ENCODE data around the gene CFAP68. TPM values are rescaled to one million over a fixed set of nuclear protein-coding genes. Genes with fewer than 3 reads are reported as not detected.

CFAP68 gene
- total and polyA plus RNA-seq, 2 experiments from 2014 or later = 9.9 to 52.8 TPM

- TF ChIP-seq, protein P1, sequence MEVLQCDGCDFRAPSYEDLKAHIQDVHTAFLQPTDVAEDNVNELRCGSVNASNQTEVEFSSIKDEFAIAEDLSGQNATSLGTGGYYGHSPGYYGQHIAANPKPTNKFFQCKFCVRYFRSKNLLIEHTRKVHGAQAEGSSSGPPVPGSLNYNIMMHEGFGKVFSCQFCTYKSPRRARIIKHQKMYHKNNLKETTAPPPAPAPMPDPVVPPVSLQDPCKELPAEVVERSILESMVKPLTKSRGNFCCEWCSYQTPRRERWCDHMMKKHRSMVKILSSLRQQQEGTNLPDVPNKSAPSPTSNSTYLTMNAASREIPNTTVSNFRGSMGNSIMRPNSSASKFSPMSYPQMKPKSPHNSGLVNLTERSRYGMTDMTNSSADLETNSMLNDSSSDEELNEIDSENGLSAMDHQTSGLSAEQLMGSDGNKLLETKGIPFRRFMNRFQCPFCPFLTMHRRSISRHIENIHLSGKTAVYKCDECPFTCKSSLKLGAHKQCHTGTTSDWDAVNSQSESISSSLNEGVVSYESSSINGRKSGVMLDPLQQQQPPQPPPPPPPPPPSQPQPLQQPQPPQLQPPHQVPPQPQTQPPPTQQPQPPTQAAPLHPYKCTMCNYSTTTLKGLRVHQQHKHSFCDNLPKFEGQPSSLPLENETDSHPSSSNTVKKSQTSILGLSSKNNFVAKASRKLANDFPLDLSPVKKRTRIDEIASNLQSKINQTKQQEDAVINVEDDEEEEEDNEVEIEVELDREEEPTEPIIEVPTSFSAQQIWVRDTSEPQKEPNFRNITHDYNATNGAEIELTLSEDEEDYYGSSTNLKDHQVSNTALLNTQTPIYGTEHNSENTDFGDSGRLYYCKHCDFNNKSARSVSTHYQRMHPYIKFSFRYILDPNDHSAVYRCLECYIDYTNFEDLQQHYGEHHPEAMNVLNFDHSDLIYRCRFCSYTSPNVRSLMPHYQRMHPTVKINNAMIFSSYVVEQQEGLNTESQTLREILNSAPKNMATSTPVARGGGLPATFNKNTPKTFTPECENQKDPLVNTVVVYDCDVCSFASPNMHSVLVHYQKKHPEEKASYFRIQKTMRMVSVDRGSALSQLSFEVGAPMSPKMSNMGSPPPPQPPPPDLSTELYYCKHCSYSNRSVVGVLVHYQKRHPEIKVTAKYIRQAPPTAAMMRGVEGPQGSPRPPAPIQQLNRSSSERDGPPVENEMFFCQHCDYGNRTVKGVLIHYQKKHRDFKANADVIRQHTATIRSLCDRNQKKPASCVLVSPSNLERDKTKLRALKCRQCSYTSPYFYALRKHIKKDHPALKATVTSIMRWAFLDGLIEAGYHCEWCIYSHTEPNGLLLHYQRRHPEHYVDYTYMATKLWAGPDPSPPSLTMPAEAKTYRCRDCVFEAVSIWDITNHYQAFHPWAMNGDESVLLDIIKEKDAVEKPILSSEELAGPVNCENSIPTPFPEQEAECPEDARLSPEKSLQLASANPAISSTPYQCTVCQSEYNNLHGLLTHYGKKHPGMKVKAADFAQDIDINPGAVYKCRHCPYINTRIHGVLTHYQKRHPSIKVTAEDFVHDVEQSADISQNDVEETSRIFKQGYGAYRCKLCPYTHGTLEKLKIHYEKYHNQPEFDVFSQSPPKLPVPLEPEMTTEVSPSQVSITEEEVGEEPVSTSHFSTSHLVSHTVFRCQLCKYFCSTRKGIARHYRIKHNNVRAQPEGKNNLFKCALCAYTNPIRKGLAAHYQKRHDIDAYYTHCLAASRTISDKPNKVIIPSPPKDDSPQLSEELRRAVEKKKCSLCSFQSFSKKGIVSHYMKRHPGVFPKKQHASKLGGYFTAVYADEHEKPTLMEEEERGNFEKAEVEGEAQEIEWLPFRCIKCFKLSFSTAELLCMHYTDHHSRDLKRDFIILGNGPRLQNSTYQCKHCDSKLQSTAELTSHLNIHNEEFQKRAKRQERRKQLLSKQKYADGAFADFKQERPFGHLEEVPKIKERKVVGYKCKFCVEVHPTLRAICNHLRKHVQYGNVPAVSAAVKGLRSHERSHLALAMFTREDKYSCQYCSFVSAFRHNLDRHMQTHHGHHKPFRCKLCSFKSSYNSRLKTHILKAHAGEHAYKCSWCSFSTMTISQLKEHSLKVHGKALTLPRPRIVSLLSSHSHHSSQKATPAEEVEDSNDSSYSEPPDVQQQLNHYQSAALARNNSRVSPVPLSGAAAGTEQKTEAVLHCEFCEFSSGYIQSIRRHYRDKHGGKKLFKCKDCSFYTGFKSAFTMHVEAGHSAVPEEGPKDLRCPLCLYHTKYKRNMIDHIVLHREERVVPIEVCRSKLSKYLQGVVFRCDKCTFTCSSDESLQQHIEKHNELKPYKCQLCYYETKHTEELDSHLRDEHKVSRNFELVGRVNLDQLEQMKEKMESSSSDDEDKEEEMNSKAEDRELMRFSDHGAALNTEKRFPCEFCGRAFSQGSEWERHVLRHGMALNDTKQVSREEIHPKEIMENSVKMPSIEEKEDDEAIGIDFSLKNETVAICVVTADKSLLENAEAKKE (CRISPR knock-in tag; IDR thresholded peaks at IDR 0.05) = no peak
- TF ChIP-seq ZNF114 (CRISPR knock-in tag; IDR thresholded peaks at IDR 0.05) (no peak), NANOG (IDR thresholded peaks at IDR 0.05; ENCODE audit: borderline replicate concordance) (no peak), EZH2phosphoT487 (IDR thresholded peaks at IDR 0.05; ENCODE audit: unreplicated experiment) (no peak), CREB1 (CRISPR knock-in tag; IDR thresholded peaks at IDR 0.05; ENCODE audit: low read depth) (no peak), ZNF331 (CRISPR knock-in tag; IDR thresholded peaks at IDR 0.05; ENCODE audit: low read depth) (no peak), JUNB (IDR thresholded peaks at IDR 0.05; ENCODE audit: unreplicated experiment) (no peak)
- TF ChIP-seq, protein P2, sequence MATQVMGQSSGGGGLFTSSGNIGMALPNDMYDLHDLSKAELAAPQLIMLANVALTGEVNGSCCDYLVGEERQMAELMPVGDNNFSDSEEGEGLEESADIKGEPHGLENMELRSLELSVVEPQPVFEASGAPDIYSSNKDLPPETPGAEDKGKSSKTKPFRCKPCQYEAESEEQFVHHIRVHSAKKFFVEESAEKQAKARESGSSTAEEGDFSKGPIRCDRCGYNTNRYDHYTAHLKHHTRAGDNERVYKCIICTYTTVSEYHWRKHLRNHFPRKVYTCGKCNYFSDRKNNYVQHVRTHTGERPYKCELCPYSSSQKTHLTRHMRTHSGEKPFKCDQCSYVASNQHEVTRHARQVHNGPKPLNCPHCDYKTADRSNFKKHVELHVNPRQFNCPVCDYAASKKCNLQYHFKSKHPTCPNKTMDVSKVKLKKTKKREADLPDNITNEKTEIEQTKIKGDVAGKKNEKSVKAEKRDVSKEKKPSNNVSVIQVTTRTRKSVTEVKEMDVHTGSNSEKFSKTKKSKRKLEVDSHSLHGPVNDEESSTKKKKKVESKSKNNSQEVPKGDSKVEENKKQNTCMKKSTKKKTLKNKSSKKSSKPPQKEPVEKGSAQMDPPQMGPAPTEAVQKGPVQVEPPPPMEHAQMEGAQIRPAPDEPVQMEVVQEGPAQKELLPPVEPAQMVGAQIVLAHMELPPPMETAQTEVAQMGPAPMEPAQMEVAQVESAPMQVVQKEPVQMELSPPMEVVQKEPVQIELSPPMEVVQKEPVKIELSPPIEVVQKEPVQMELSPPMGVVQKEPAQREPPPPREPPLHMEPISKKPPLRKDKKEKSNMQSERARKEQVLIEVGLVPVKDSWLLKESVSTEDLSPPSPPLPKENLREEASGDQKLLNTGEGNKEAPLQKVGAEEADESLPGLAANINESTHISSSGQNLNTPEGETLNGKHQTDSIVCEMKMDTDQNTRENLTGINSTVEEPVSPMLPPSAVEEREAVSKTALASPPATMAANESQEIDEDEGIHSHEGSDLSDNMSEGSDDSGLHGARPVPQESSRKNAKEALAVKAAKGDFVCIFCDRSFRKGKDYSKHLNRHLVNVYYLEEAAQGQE (IDR thresholded peaks at IDR 0.05; ENCODE audit: unreplicated experiment) = no peak
Measured at GRCh38 chr11:111871693-111872161, 7.6 kb upstream of the CFAP68 start (continued).

All from GM23338 (cell line).